Measurements from ENCODE around the gene PLCB1.

GRCh38 chr20:8144282-8145245 is 12.5 kb downstream of the PLCB1 start:
- TF ChIP-seq POLR2AphosphoS5 (IDR thresholded peaks at IDR 0.05; ENCODE audit: low read length) (no peak), HCFC1 (IDR thresholded peaks at IDR 0.05; ENCODE audit: low read length) (no peak)
